HCT116 (cell line): Measurements from ENCODE around the gene TNS3. TPM values are rescaled to one million over a fixed set of nuclear protein-coding genes. Genes with fewer than 3 reads are reported as not detected.

Source experiments
- ATAC-seq: fragments of 200-7000 bp; cut with Tn5 transposase; 2 replicates; pipeline ENCODE4 v1.9.1; 2020; ENCODE audit warnings: mild to moderate bottlenecking, moderate library complexity
- BruUV-seq: library from RNA; stranded (reverse); fragments of 400-500 nt; replicated peaks from 2 replicates; lab custom pipeline; 2021; lab: Mats Ljungman, UMichigan
- CTCF ChIA-PET: fragments of 300-600 bp; sonication (Branson Sonifier 250); formaldehyde crosslinking; loops from one replicate; lab custom pipeline; 2021; ENCODE audit warnings: antibody characterized with exemption; lab: Charles Lee
- POLR2A ChIA-PET: fragments of 300-600, 350-600 bp; sonication (Branson Sonifier 250); formaldehyde crosslinking; loops from one replicate; lab custom pipeline; 2021; ENCODE audit warnings: antibody characterized with exemption; lab: Charles Lee
- RAD21 ChIA-PET, 2 experiments: fragments of 300-600 bp; sonication (Branson Sonifier 250); formaldehyde crosslinking; loops; one replicate each; lab custom pipeline; 2023; ENCODE audit warnings: low total read pairs in 2 of 2; ENCODE audit not compliant: uncharacterized antibody in 2 of 2, unreplicated experiment in 2 of 2, low non-redundant PET in 1 of 2; lab: Charles Lee
- DNase-seq: peaks from one replicate; pipeline ENCODE4 v3.0.0-alpha.2; 2010; ENCODE audit warnings: low read depth, low spot score
- H2AFZ ChIP-seq: fragments of 200-600 bp; shearing (Covaris generic), sonication (generic); 2 replicates; pipeline ENCODE4 v1.6.1; 2017; ENCODE audit warnings: low read depth, mixed run types, mixed read lengths, antibody characterized with exemption, low read length; ENCODE audit not compliant: poor library complexity, severe bottlenecking
- H3K27ac ChIP-seq: 2 replicates; pipeline ENCODE4 v1.5.1; 2012; ENCODE audit warnings: low read depth, low read length
- H3K27me3 ChIP-seq: fragments of 200-600 bp; sonication (generic); 2 replicates; pipeline ENCODE4 v1.6.1; 2016; ENCODE audit warnings: mixed run types, low read length, mixed read lengths; ENCODE audit not compliant: insufficient read depth
- H3K36me3 ChIP-seq, 2 experiments: fragments of 200-500 bp in 1 of 2; fragments of 200-600 bp in 1 of 2; sonication (Bioruptor generic) in 1 of 2; sonication (generic) in 1 of 2; 2 replicates each; pipeline versions ENCODE4 v1.5.1 to v1.6.1; 2014 to 2016; ENCODE audit warnings: low read length in 2 of 2, inconsistent platforms in 1 of 2, mixed read lengths in 1 of 2, mixed run types in 1 of 2; ENCODE audit not compliant: insufficient read depth in 2 of 2, control insufficient read depth in 1 of 2
- H3K4me1 ChIP-seq, 2 experiments: fragments of 200-600 bp in 1 of 2; sonication (generic) in 1 of 2; 2 replicates each; pipeline versions ENCODE4 v1.5.1 to v1.6.1; 2012 to 2017; ENCODE audit warnings: low read length in 2 of 2, inconsistent platforms in 1 of 2, mild to moderate bottlenecking in 1 of 2, mixed read lengths in 1 of 2, mixed run types in 1 of 2, moderate library complexity in 1 of 2; ENCODE audit not compliant: insufficient read depth in 2 of 2, control insufficient read depth in 1 of 2
- H3K4me2 ChIP-seq: fragments of 200-600 bp; sonication (generic); 2 replicates; pipeline ENCODE4 v1.6.1; 2017; ENCODE audit warnings: mixed run types, low read length, mixed read lengths
- H3K4me3 ChIP-seq, 2 experiments: fragments of 200-600 bp in 1 of 2; sonication (generic) in 1 of 2; replicated peaks in 1 of 2; 2 replicates each; pipeline ENCODE4 v1.5.1; 2011 to 2016; ENCODE audit warnings: low read length in 2 of 2, control low read depth in 1 of 2, low read depth in 1 of 2, mild to moderate bottlenecking in 1 of 2, mixed read lengths in 1 of 2, mixed run types in 1 of 2
- H3K79me2 ChIP-seq: fragments of 200-600 bp; sonication (generic); 2 replicates; pipeline ENCODE4 v1.6.1; 2017; ENCODE audit warnings: mild to moderate bottlenecking, mixed run types, low read length, moderate library complexity, mixed read lengths; ENCODE audit not compliant: insufficient read depth
- H3K9ac ChIP-seq: fragments of 200-600 bp; sonication (generic); 2 replicates; pipeline ENCODE4 v1.6.1; 2016; ENCODE audit warnings: low read length, mixed read lengths
- H3K9me2 ChIP-seq: fragments of 200-600 bp; sonication (generic), shearing (Covaris generic); 2 replicates; pipeline ENCODE4 v1.6.1; 2017; ENCODE audit warnings: mixed run types, mild to moderate bottlenecking, moderate library complexity; ENCODE audit not compliant: insufficient read depth
- H3K9me3 ChIP-seq, 2 experiments: fragments of 200-500 bp in 1 of 2; fragments of 200-600 bp in 1 of 2; sonication (Bioruptor generic) in 1 of 2; sonication (generic) in 1 of 2; 2 replicates each; pipeline ENCODE4 v1.6.1; 2014 to 2017; ENCODE audit warnings: low read length in 2 of 2, mixed read lengths in 2 of 2, inconsistent platforms in 1 of 2, low read depth in 1 of 2, mild to moderate bottlenecking in 1 of 2, mixed run types in 1 of 2, moderate library complexity in 1 of 2; ENCODE audit not compliant: control insufficient read depth in 1 of 2, insufficient read depth in 1 of 2
- H4K20me1 ChIP-seq: fragments of 200-600 bp; sonication (generic), shearing (Covaris generic); 2 replicates; pipeline ENCODE4 v1.6.1; 2017; ENCODE audit warnings: mixed run types, mild to moderate bottlenecking, moderate library complexity; ENCODE audit not compliant: insufficient read depth
- CEBPB ChIP-seq: IDR thresholded peaks from 2 replicates; pipeline ENCODE4 v1.6.1; 2012; ENCODE audit warnings: low read depth
- ELF1 ChIP-seq: IDR thresholded peaks from 2 replicates; pipeline ENCODE4 v1.6.1; 2012; ENCODE audit warnings: low read depth, borderline replicate concordance
- EZH2 ChIP-seq: fragments of 200-600 bp; sonication (generic); IDR thresholded peaks from 2 replicates; pipeline ENCODE4 v1.6.1; 2017; ENCODE audit warnings: antibody characterized with exemption, mixed run types
- POLR2A ChIP-seq: IDR thresholded peaks from 2 replicates; pipeline ENCODE4 v1.7.0; 2011; ENCODE audit warnings: borderline replicate concordance; ENCODE audit not compliant: insufficient read depth, insufficient read length; ENCODE audit errors: extremely low read depth
- SIN3A ChIP-seq: IDR thresholded peaks from 2 replicates; pipeline ENCODE4 v1.6.1; 2012; ENCODE audit warnings: low read depth
- YY1 ChIP-seq: IDR thresholded peaks from 2 replicates; pipeline ENCODE4 v1.6.1; 2011; ENCODE audit warnings: low read length, low read depth, moderate library complexity, mild to moderate bottlenecking; ENCODE audit not compliant: insufficient replicate concordance; ENCODE audit errors: extremely low read depth
- intact Hi-C: fragments of 100-400 bp; cut with micrococcal nuclease; formaldehyde crosslinking; loops from 2 replicates; pipeline ENCODE4 v1.10.0; 2022
- total RNA-seq: library from RNA; stranded (reverse); gene quantifications from one replicate; pipeline ENCODE4 v1.2.1, GENCODE V29; 2021; ENCODE audit not compliant: unreplicated experiment
- TF ChIP-seq, protein P1 (sequence below): IDR thresholded peaks from 2 replicates; pipeline ENCODE4 v1.6.1; 2012
- TF ChIP-seq, protein P2 (sequence below): IDR thresholded peaks from 2 replicates; pipeline ENCODE4 v1.6.1; 2012; ENCODE audit warnings: low read depth

TNS3 gene
- total RNA-seq, 1 experiment from 2014 or later: 9.1 TPM

DNA sequence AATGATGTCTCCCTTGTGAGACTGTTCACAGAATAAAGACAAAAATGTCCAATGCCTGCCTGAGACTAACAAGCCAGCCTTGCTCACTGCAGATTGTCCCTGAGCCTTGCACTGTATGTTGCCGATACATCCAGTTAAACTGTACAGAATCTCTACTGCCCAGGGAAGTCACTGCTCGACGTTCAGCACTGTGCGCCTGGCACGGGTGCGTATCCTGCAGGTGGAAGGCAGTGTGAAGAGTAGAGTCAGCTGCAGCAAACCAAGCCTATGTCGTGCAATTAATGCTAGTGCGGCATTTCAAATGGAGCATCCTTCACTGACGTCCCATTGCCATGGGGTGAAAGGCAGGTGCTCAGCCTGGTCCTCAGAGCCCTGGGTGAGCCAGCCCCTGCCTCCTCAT is 132.9 kb downstream of the TNS3 start:
- no TSS peak for BruUV-seq
- H3K27me3 ChIP-seq: no peaks in the 10 kb centered on the region
- H3K79me2 ChIP-seq: no peaks in the 10 kb centered on the region
- H3K9me3 ChIP-seq: no peaks in the 10 kb centered on the region
- H3K4me2 ChIP-seq: no peak overlapping the region
- ChIA-PET RAD21 (no interaction called here), POLR2A (no interaction called here), CTCF (no interaction called here)
- no peaks in the 10 kb centered on the region for H3K9me2 ChIP-seq
- H3K36me3 ChIP-seq: no peaks in the 10 kb centered on the region
- H3K9ac ChIP-seq: no peak overlapping the region
- ATAC-seq: no peak
- intact Hi-C loops: no loop called here
- no peaks in the 10 kb centered on the region for H4K20me1 ChIP-seq
- no peak overlapping the region for H3K27ac ChIP-seq
- H3K4me1 ChIP-seq: peaks cover 0 to 11% of the 10 kb centered on the region in 2 experiments; a peak in 3 of 4 replicates
- DNase-seq: no peak
- TF ChIP-seq ELF1: no peak
- no peak for TF ChIP-seq CEBPB
- TF ChIP-seq, protein P1, sequence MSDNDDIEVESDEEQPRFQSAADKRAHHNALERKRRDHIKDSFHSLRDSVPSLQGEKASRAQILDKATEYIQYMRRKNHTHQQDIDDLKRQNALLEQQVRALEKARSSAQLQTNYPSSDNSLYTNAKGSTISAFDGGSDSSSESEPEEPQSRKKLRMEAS: no peak
- TF ChIP-seq EZH2: no peak
- TF ChIP-seq, protein P2, sequence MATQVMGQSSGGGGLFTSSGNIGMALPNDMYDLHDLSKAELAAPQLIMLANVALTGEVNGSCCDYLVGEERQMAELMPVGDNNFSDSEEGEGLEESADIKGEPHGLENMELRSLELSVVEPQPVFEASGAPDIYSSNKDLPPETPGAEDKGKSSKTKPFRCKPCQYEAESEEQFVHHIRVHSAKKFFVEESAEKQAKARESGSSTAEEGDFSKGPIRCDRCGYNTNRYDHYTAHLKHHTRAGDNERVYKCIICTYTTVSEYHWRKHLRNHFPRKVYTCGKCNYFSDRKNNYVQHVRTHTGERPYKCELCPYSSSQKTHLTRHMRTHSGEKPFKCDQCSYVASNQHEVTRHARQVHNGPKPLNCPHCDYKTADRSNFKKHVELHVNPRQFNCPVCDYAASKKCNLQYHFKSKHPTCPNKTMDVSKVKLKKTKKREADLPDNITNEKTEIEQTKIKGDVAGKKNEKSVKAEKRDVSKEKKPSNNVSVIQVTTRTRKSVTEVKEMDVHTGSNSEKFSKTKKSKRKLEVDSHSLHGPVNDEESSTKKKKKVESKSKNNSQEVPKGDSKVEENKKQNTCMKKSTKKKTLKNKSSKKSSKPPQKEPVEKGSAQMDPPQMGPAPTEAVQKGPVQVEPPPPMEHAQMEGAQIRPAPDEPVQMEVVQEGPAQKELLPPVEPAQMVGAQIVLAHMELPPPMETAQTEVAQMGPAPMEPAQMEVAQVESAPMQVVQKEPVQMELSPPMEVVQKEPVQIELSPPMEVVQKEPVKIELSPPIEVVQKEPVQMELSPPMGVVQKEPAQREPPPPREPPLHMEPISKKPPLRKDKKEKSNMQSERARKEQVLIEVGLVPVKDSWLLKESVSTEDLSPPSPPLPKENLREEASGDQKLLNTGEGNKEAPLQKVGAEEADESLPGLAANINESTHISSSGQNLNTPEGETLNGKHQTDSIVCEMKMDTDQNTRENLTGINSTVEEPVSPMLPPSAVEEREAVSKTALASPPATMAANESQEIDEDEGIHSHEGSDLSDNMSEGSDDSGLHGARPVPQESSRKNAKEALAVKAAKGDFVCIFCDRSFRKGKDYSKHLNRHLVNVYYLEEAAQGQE: no peak
- no peak for TF ChIP-seq POLR2A
- TF ChIP-seq SIN3A: no peak
- no peak for TF ChIP-seq YY1
- no peak overlapping the region for H3K4me3 ChIP-seq
- no peak overlapping the region for H2AFZ ChIP-seq
